Measurements from ENCODE around the gene RNF112. TPM values are rescaled to one million over a fixed set of nuclear protein-coding genes. Genes with fewer than 3 reads are reported as not detected.
A peak's percentile ranks its signal among the peaks of the same experiment; 100 is the strongest.

The RNF112 gene
- total RNA-seq, 1 experiment from 2014 or later, result 0.10 TPM

GRCh38 chr17:19378416-19379360, 32.3 kb upstream of the RNF112 start, which contains the start of gene MAPK7:
MAPK7 (plus strand) TSS chr17:19378498; CDS start chr17:19378901, 403 bp downstream.
- no peaks in the 10 kb centered on the region; the same call in 1 of the 2 replicates for H3K4me1 ChIP-seq (ENCODE audit: control insufficient read depth, insufficient read depth, low read length)
- no peak for DNase-seq (ENCODE audit: low read depth, low spot score)
- TF ChIP-seq, protein P1, sequence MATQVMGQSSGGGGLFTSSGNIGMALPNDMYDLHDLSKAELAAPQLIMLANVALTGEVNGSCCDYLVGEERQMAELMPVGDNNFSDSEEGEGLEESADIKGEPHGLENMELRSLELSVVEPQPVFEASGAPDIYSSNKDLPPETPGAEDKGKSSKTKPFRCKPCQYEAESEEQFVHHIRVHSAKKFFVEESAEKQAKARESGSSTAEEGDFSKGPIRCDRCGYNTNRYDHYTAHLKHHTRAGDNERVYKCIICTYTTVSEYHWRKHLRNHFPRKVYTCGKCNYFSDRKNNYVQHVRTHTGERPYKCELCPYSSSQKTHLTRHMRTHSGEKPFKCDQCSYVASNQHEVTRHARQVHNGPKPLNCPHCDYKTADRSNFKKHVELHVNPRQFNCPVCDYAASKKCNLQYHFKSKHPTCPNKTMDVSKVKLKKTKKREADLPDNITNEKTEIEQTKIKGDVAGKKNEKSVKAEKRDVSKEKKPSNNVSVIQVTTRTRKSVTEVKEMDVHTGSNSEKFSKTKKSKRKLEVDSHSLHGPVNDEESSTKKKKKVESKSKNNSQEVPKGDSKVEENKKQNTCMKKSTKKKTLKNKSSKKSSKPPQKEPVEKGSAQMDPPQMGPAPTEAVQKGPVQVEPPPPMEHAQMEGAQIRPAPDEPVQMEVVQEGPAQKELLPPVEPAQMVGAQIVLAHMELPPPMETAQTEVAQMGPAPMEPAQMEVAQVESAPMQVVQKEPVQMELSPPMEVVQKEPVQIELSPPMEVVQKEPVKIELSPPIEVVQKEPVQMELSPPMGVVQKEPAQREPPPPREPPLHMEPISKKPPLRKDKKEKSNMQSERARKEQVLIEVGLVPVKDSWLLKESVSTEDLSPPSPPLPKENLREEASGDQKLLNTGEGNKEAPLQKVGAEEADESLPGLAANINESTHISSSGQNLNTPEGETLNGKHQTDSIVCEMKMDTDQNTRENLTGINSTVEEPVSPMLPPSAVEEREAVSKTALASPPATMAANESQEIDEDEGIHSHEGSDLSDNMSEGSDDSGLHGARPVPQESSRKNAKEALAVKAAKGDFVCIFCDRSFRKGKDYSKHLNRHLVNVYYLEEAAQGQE (IDR thresholded peaks at IDR 0.05; ENCODE audit: insufficient read depth in 1 of 2, low read depth in 2 of 2, low read length in 1 of 2), result no peak
- no peak for TF ChIP-seq TCF7L2 (IDR thresholded peaks at IDR 0.05; ENCODE audit: low read depth, low read length)
- no peak for TF ChIP-seq POLR2AphosphoS5 (IDR thresholded peaks at IDR 0.05; ENCODE audit: low read depth, low read length)
- no peak for TF ChIP-seq SIN3A (IDR thresholded peaks at IDR 0.05; ENCODE audit: borderline replicate concordance, insufficient read depth, low read depth, low read length)
- TF ChIP-seq CTCF (IDR thresholded peaks at IDR 0.05), result no peak
- intact Hi-C loops (cut with micrococcal nuclease; ENCODE audit: unreplicated experiment) (loop anchor here (5.0 kb wide), 1 partner anchor 69 kb away; no protein-coding TSS in a partner anchor), in situ Hi-C loops (cut with HindIII; ENCODE audit: low pct_unique_long_range_greater_than_20kb, low sequenced_read_pairs) (no loop called here)
- POLR2A ChIA-PET, result interaction anchor here (0.6 to 1.2 kb wide), 3 partner anchors 17 to 18 kb away, joined by 3 to 6 read pairs (median 3); no protein-coding TSS in a partner anchor
- CTCF ChIA-PET, result interaction anchor here (1.2 kb wide), 1 partner anchor 16 kb away, joined by 6 read pairs; the partner anchor contains the start of gene B9D1
- no peaks in the 10 kb centered on the region for H3K9me3 ChIP-seq (ENCODE audit: control insufficient read depth, insufficient read depth, low read depth, low read length)
- peaks cover 6% of the 10 kb centered on the region for H3K36me3 ChIP-seq (ENCODE audit: control insufficient read depth, insufficient read depth, low read length)
- no peaks in the 10 kb centered on the region for H3K27me3 ChIP-seq (ENCODE audit: control insufficient read depth, insufficient read depth, low read length)
- peak; percentile 20 for ATAC-seq
- peak within 1 kb of the TSS; percentile 78 to 83 for H3K4me3 ChIP-seq (ENCODE audit: low read depth in 2 of 2, low read length in 2 of 2)
- BruUV-seq (replicated peaks), result no TSS peak
- peak within 1 kb of the TSS; percentile 93 for H3K27ac ChIP-seq (ENCODE audit: low read length)

GRCh38 chr17:19379361-19380065, 31.5 kb upstream of the RNF112 start:
- Histone ChIP-seq H3K4me3 (ENCODE audit: low read depth in 2 of 2, low read length in 2 of 2) (peak overlapping the region; percentile 78 to 83), H3K9me3 (ENCODE audit: control insufficient read depth, insufficient read depth, low read depth, low read length) (no peaks in the 10 kb centered on the region), H3K36me3 (ENCODE audit: control insufficient read depth, insufficient read depth, low read length) (peaks cover 6% of the 10 kb centered on the region), H3K4me1 (ENCODE audit: control insufficient read depth, insufficient read depth, low read length) (no peaks in the 10 kb centered on the region; the same call in 1 of the 2 replicates), H3K27me3 (ENCODE audit: control insufficient read depth, insufficient read depth, low read length) (no peaks in the 10 kb centered on the region), H3K27ac (ENCODE audit: low read length) (peak overlapping the region; percentile 82)
- DNase-seq (ENCODE audit: low read depth, low spot score) (no peak), ATAC-seq (no peak)
- in situ Hi-C loops (cut with HindIII; ENCODE audit: low pct_unique_long_range_greater_than_20kb, low sequenced_read_pairs), result no loop called here
- CTCF ChIA-PET, result no interaction called here
- no peak for TF ChIP-seq CTCF (IDR thresholded peaks at IDR 0.05)
- TF ChIP-seq SIN3A (IDR thresholded peaks at IDR 0.05; ENCODE audit: borderline replicate concordance, insufficient read depth, low read depth, low read length), result no peak
- TF ChIP-seq, protein P1 (IDR thresholded peaks at IDR 0.05; ENCODE audit: insufficient read depth in 1 of 2, low read depth in 2 of 2, low read length in 1 of 2), result no peak
- TF ChIP-seq POLR2AphosphoS5 (IDR thresholded peaks at IDR 0.05; ENCODE audit: low read depth, low read length), result no peak
- no peak for TF ChIP-seq TCF7L2 (IDR thresholded peaks at IDR 0.05; ENCODE audit: low read depth, low read length)
- POLR2A ChIA-PET, result no interaction called here
- intact Hi-C loops (cut with micrococcal nuclease; ENCODE audit: unreplicated experiment), result loop anchor here (5.0 kb wide), 1 partner anchor 68 kb away; no protein-coding TSS in a partner anchor
- BruUV-seq (replicated peaks), result TSS peak; percentile 74
